ENCODE measurements around the gene ATP12A.

The ATP12A gene

GRCh38 chr13:24680258-24680920, at the start of gene ATP12A:
ATP12A (plus strand) TSS chr13:24680408; CDS start chr13:24680744, 336 bp downstream.
- DNase-seq (ENCODE audit: low read depth): no peak

- no peak for DNase-seq (ENCODE audit: low read depth)
These were observed 49.2 kb upstream of the ATP12A start for GRCh38 chr13:24630851-24631620.

DNA sequence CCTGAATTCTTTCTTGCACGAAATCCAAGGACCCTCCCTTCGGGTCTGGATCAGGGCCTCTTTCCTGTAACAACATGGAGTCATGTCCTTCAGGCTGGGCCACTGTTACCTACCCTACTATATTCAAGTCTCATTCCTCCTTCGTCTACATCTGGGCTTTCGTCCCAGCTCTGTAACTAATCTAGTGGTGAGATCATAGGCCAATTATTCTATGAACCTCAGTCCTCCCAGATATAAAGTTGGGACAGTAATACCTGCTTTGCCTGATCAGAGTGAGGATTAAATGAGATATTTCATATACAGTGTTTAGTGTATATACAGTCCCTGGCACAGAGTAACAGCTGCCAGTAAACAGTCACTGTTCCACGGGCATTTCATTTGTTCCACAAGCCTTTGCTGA, 48.3 kb upstream of the ATP12A start:
- DNase-seq (ENCODE audit: low read depth): no peak

DNA sequence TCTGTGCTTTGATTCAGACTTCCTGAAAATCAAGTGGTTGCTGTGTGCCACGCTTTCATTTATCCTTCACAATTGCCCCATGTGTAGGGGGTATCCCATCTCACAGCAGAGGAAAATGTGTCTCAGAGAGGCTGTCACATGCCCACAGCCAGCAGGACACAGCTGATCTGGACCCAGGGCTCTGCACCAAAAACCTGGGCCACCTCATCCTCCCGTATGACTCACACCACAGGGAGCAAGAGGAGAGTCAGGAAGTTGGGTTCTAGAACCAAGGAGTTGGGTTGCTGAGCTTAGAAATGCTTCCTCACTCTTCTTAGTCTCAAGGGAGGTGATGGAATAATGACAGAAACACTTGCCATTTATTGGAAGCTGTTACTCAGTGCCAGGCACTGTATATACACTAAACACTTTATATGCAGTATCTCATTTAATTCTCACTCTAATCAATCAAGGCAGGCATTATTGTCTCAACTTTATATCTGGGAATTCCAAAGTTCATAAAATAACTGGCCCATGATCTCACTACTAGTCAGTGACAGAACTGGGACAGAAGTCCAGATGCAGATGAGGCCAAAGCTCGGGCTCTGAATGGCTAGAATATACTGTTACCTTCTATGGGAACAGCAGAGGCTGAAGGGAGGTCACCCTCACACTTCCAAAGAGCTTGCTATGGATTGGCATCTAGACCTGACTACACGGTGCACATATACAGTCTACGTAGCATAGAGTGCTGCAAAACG, 47.7 kb upstream of the ATP12A start:
- DNase-seq (ENCODE audit: low read depth): no peak

GRCh38 chr13:24636776-24637175, 43.4 kb upstream of the ATP12A start:
- DNase-seq (ENCODE audit: low read depth): no peak

DNA sequence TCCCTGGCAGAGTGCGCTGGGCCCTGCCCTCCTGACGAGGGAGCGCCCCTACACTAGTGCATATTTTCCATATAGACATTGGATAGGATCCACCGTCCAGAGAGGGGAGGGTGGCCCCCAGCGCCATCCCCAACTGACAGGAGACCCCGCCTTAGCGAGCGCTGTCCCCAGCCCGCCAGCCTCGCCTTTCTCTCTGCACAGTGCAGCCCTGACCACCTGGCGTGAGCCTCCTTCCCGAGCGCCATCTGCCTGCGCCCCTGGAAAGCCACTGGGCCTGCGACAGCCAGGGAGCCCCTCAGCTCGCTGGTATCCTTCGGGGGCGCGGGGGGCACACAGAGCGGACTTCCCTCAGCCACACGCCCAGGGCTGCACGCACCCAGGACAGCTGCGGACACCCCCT, 42.1 kb upstream of the ATP12A start:
- no peak for DNase-seq (ENCODE audit: low read depth)

- no peak for DNase-seq (ENCODE audit: low read depth)
These were observed 39.5 kb upstream of the ATP12A start for GRCh38 chr13:24640752-24641151.

GRCh38 chr13:24642219-24642618, 38.0 kb upstream of the ATP12A start:
- DNase-seq (ENCODE audit: low read depth): no peak

- DNase-seq (ENCODE audit: low read depth): no peak
These were observed 36.2 kb upstream of the ATP12A start for GRCh38 chr13:24644036-24644435.

DNA sequence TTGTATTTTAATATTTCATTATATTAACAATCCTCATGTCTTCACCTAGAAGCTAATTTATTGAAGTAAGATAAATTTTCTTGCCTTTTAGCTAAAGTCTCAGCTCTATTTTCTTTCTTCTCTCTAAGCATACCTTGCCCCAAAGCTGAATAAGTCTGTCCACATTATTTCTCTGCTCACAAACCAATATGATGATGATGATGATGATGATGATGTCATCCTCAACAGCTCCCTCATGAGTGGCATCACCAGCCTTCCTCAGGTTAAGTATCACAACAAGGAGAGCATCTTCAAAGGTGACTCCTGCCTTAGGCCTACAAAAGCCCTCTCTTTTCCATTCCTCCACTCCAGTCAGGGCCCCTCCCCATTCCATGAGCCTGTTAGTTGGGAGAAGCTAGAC, 31.9 kb upstream of the ATP12A start:
- DNase-seq (ENCODE audit: low read depth): no peak

- DNase-seq (ENCODE audit: low read depth): no peak
These were observed 31.1 kb upstream of the ATP12A start for GRCh38 chr13:24648983-24649687.

DNA sequence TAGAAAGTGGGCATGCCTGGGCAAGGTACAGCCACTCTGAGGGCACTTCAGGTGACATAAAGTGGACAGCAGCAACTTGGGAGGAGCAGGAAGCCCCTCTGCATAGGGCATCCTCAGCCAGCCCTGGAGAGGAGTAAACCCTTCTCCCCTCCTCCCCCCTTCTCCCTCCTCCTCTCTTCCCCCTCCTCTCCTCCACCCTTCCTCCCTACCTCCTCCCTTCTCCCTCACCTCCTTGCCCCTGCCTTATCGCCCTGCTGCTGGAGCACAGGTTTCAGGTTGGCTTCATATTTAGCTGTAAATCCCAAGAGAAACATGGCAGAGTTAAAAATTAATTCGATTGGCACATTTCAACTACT, 30.5 kb upstream of the ATP12A start:
- no peak for DNase-seq (ENCODE audit: low read depth)

- DNase-seq (ENCODE audit: low read depth): no peak
These were observed 30.0 kb upstream of the ATP12A start for GRCh38 chr13:24650161-24650560.

DNA sequence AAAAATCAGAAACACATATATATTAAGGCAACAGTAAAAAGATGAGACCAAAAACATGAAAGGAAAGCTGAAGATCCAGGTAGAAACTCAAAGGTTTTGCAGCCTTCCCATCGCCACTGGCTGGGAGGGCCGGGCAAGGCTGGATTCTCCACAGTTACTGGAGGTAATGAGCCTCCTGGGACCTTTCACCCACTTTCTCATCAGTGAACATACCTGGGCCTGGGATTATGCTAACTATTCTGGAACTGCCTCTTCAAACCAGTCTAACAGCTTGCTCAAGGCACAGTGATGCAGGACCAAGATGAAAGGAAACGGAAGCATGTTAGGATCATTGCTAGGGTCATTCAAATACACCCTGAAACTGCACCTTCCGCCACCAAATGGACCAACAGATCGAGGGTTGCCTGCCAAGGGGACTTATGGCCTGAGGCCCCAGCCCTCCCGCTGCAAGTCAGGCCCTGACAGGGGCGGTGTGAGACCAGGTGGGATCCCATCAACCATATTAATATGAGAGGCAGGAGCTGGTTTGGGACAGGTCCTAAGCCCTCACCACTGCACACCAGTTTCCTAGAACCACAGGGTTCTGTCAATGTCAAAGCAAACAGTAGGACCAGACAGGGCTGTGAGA, 28.4 kb upstream of the ATP12A start:
- no peak for DNase-seq (ENCODE audit: low read depth)

GRCh38 chr13:24652359-24652758, 27.8 kb upstream of the ATP12A start:
- DNase-seq (ENCODE audit: low read depth): no peak

DNA sequence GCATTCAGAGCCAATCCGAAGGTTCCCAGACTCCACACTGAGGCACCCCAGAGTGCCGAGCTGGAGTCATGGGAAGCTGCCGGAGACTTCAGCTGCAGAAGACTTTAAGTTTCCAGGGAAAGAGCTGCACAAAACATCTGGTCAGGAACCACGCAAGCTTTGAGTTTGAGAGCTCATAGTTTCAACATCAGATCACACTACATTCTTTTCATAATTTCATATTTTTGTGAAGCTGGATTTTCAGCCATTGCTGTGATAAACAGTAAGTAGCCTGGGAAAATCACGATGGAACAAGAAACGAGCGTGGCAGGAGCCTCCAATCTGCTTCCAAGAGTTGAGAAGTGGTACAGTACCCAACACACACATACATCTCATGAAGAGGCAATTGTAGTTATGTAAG, 25.5 kb upstream of the ATP12A start:
- DNase-seq (ENCODE audit: low read depth): no peak

GRCh38 chr13:24659239-24659638, 21.0 kb upstream of the ATP12A start:
- DNase-seq (ENCODE audit: low read depth): no peak

GRCh38 chr13:24660023-24660741, 20.0 kb upstream of the ATP12A start:
- DNase-seq (ENCODE audit: low read depth): no peak

- DNase-seq (ENCODE audit: low read depth): no peak
These were observed 18.5 kb upstream of the ATP12A start for GRCh38 chr13:24661713-24662112.

GRCh38 chr13:24662195-24663088, 17.8 kb upstream of the ATP12A start:
- DNase-seq (ENCODE audit: low read depth): no peak

- no peak for DNase-seq (ENCODE audit: low read depth)
These were observed 17.2 kb upstream of the ATP12A start for GRCh38 chr13:24663089-24663395.

All from HS-5 (cell line).